SK-N-SH (cell line): ENCODE results near the gene RAB38. TPM values are rescaled to one million over a fixed set of nuclear protein-coding genes. Genes with fewer than 3 reads are reported as not detected.

Experiments
- CTCF ChIA-PET: fragments of 300-600, 350-600 bp; formaldehyde crosslinking; extraction: SDS; loops from one replicate; lab custom pipeline; 2021; lab: Yijun Ruan, JAX
- POLR2A ChIA-PET: fragments of 350-600 bp; sonication (Branson Sonifier 250); formaldehyde crosslinking; extraction: SDS; loops from one replicate; lab custom pipeline; 2020; ENCODE audit warnings: antibody characterized with exemption, inconsistent platforms; lab: Yijun Ruan, JAX
- DNase-seq: peaks from one replicate; pipeline ENCODE4 v3.0.0; 2012
- H2AFZ ChIP-seq: fragments of 200-600 bp; sonication (generic); 2 replicates; pipeline ENCODE4 v1.8.1; 2016; ENCODE audit warnings: antibody characterized with exemption, mild to moderate bottlenecking, low read depth
- H3F3A ChIP-seq: fragments of 200-600 bp; sonication (generic); replicated peaks from 2 replicates; pipeline ENCODE3; 2016; ENCODE audit warnings: antibody characterized with exemption, mild to moderate bottlenecking; ENCODE audit not compliant: insufficient read depth
- H3K27ac ChIP-seq, 2 experiments: fragments of 200-500 bp in 1 of 2; fragments of 200-600 bp in 1 of 2; sonication (Bioruptor generic) in 1 of 2; sonication (generic), shearing (Covaris generic) in 1 of 2; 2 replicates each; pipeline versions ENCODE4 v1.5.1 to v1.6.1; 2014 to 2016; ENCODE audit warnings: low read depth in 2 of 2, inconsistent platforms in 1 of 2, low read length in 1 of 2, mild to moderate bottlenecking in 1 of 2, mixed read lengths in 1 of 2
- H3K27me3 ChIP-seq: fragments of 200-600 bp; sonication (generic), shearing (Covaris generic); 2 replicates; pipeline ENCODE4 v1.6.1; 2016; ENCODE audit warnings: mixed run types; ENCODE audit not compliant: insufficient read depth
- H3K36me3 ChIP-seq, 2 experiments: fragments of 200-500 bp in 1 of 2; fragments of 200-600 bp in 1 of 2; sonication (Bioruptor generic) in 1 of 2; sonication (generic) in 1 of 2; replicated peaks in 1 of 2; 2 replicates each; pipeline versions ENCODE3 to v1.5.1; 2014 to 2016; ENCODE audit warnings: low read length in 1 of 2, mild to moderate bottlenecking in 1 of 2; ENCODE audit not compliant: insufficient read depth in 2 of 2, control insufficient read depth in 1 of 2
- H3K4me1 ChIP-seq, 2 experiments: fragments of 200-500 bp in 1 of 2; fragments of 200-600 bp in 1 of 2; sonication (Bioruptor generic) in 1 of 2; sonication (generic), shearing (Covaris generic) in 1 of 2; 2 replicates each; pipeline versions ENCODE4 v1.5.1 to v1.6.1; 2014 to 2016; ENCODE audit warnings: low read depth in 1 of 2, low read length in 1 of 2, mixed run types in 1 of 2; ENCODE audit not compliant: insufficient read depth in 2 of 2, control insufficient read depth in 1 of 2
- H3K4me2 ChIP-seq: fragments of 200-600 bp; sonication (generic), shearing (Covaris generic); 2 replicates; pipeline ENCODE4 v1.6.1; 2017; ENCODE audit warnings: mixed run types
- H3K4me3 ChIP-seq, 2 experiments: fragments of 200-500 bp in 1 of 2; fragments of 200-600 bp in 1 of 2; sonication (Bioruptor generic) in 1 of 2; sonication (generic), shearing (Covaris generic) in 1 of 2; 2 replicates each; pipeline versions ENCODE4 v1.5.1 to v1.8.1; 2014 to 2016; ENCODE audit warnings: low read depth in 2 of 2, inconsistent platforms in 1 of 2, low read length in 1 of 2, mild to moderate bottlenecking in 1 of 2, mixed read lengths in 1 of 2, moderate library complexity in 1 of 2
- H3K79me2 ChIP-seq: fragments of 200-600 bp; sonication (generic); 2 replicates; pipeline ENCODE4 v1.8.1; 2017; ENCODE audit warnings: mild to moderate bottlenecking; ENCODE audit not compliant: insufficient read depth
- H3K9ac ChIP-seq: fragments of 200-600 bp; sonication (generic); 2 replicates; pipeline ENCODE4 v1.6.1; 2017; ENCODE audit warnings: mixed run types
- H3K9me2 ChIP-seq: fragments of 200-600 bp; sonication (generic); 2 replicates; pipeline ENCODE4 v1.6.1; 2017; ENCODE audit warnings: mixed run types
- H3K9me3 ChIP-seq: fragments of 200-600 bp; sonication (generic); 2 replicates; pipeline ENCODE4 v1.6.1; 2017; ENCODE audit warnings: mixed run types, mild to moderate bottlenecking, moderate library complexity
- H4K20me1 ChIP-seq: fragments of 200-600 bp; sonication (generic); 2 replicates; pipeline ENCODE4 v1.6.1; 2017; ENCODE audit warnings: mild to moderate bottlenecking, mixed run types; ENCODE audit not compliant: insufficient read depth
- ELF1 ChIP-seq: IDR thresholded peaks from 2 replicates; pipeline ENCODE4 v1.4.0; 2012
- EP300 ChIP-seq, 2 experiments: IDR thresholded peaks; 2 replicates each; pipeline versions ENCODE4 v1.4.0 to v1.6.1; 2012; ENCODE audit warnings: borderline replicate concordance in 1 of 2, low read depth in 1 of 2, low read length in 1 of 2
- JUND ChIP-seq: IDR thresholded peaks from 2 replicates; pipeline ENCODE4 v1.4.0; 2012
- MXI1 ChIP-seq: IDR thresholded peaks from 2 replicates; pipeline ENCODE4 v1.6.1; 2012; ENCODE audit warnings: mild to moderate bottlenecking, low read depth, low read length, improper control_type of control experiment
- RAD21 ChIP-seq: IDR thresholded peaks from 2 replicates; pipeline ENCODE4 v1.6.1; 2012; ENCODE audit warnings: mild to moderate bottlenecking, low read length
- RXRA ChIP-seq: IDR thresholded peaks from 2 replicates; pipeline ENCODE4 v1.4.0; 2012; ENCODE audit warnings: low read depth, mild to moderate bottlenecking, borderline replicate concordance
- TCF12 ChIP-seq: IDR thresholded peaks from 2 replicates; pipeline ENCODE4 v1.4.0; 2012
- TEAD4 ChIP-seq: IDR thresholded peaks from 2 replicates; pipeline ENCODE4 v1.4.0; 2012; ENCODE audit warnings: mild to moderate bottlenecking, borderline replicate concordance; ENCODE audit not compliant: insufficient read depth
- YY1 ChIP-seq: IDR thresholded peaks from 2 replicates; pipeline ENCODE4 v1.4.0; 2012; ENCODE audit warnings: low read depth, mild to moderate bottlenecking
- WGBS: methylation state at CpG from one replicate; pipeline ENCODE4 v1.1.6; 2017; ENCODE audit warnings: low lambda C conversion rate; 5-methylcytosine and 5-hydroxymethylcytosine counted together
- polyA plus RNA-seq, 3 experiments: library from polyadenylated mRNA; depleted of rRNA; stranded (reverse); fragments of >200 nt; gene quantifications; 2 replicates each; pipeline ENCODE4 v1.2.3, GENCODE V29; 2012
- TF ChIP-seq, protein P1 (sequence below): IDR thresholded peaks from 2 replicates; pipeline ENCODE4 v1.4.0; 2012; ENCODE audit warnings: low read depth
- TF ChIP-seq, protein P2 (sequence below): fragments of 150-350 bp; IDR thresholded peaks from 2 replicates; pipeline ENCODE4 v1.6.1; 2017; ENCODE audit warnings: antibody characterized with exemption, low read length, low read depth, borderline replicate concordance
- TF ChIP-seq, protein P3 (sequence below): IDR thresholded peaks from 2 replicates; pipeline ENCODE4 v1.4.0; 2012; ENCODE audit warnings: low read depth, borderline replicate concordance

RAB38 gene
- polyA plus RNA-seq, 1 of the 3 experiments (the other 2 are of a cell fraction): 0.66 TPM

DNA sequence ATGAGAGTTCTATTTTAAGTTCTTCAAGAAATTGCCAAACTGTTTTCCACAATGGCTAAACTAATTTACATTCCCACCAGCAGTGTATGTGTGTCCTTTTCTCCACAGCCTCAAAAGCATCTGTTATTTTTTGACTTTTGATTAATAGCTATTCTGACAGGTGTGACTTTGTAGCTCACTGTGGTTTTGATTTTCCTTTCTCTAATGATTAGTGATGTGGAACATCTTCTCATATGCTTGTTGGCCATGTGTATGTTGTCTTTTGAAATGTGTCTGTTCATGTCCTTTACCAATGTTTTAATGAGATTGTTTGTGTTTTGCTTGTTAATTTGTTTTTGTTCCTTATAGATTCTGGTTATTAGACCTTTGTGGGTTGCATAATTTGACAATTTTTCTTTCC is 18.0 kb upstream of the RAB38 start:
- POLR2A ChIA-PET: no interaction called here

DNA sequence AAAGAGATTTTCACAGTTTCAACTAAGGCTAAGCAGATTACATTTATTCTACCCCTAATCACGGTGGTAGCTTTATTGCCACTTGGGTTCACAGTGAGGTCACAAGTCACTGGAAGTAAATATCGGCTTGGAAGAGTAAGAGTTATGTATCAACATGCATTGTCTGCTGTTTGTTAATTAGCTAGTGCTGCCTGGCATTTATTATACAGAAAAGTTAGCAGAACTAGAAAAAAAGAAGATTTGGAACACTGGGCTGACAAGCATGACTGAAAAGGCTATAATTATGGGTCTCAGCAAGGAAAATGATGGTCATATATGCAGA is 13.7 kb upstream of the RAB38 start:
- no peaks in the 10 kb centered on the region for H3K79me2 ChIP-seq
- no peaks in the 10 kb centered on the region for H3K4me1 ChIP-seq
- TF ChIP-seq TEAD4: no peak
- TF ChIP-seq EP300 (IDR thresholded peaks at IDR 0.05; ENCODE audit: borderline replicate concordance in 1 of 2, low read depth in 1 of 2, low read length in 1 of 2): no peak
- peak overlapping the region in 1 of 2 experiments; percentile 45; a peak in 1 of 4 replicates for H3K27ac ChIP-seq
- H3K9me2 ChIP-seq: no peaks in the 10 kb centered on the region
- no peaks in the 10 kb centered on the region for H3F3A ChIP-seq
- no peak overlapping the region for H2AFZ ChIP-seq
- H3K4me2 ChIP-seq: no peak overlapping the region
- ChIA-PET POLR2A (no interaction called here), CTCF (no interaction called here)
- no peaks in the 10 kb centered on the region for H3K27me3 ChIP-seq
- no peak overlapping the region for H3K9ac ChIP-seq
- H3K9me3 ChIP-seq: no peaks in the 10 kb centered on the region
- no peak overlapping the region for H3K4me3 ChIP-seq
- DNase-seq: no peak
- H3K36me3 ChIP-seq: no peaks in the 10 kb centered on the region
- H4K20me1 ChIP-seq: no peaks in the 10 kb centered on the region
- WGBS: 6% methylated on average over 2 of the region's 2 CpGs

More for the DNA sequence above, 18.0 kb upstream of the RAB38 start:
- Histone ChIP-seq H3K36me3 (no peaks in the 10 kb centered on the region), H2AFZ (no peak overlapping the region), H3K9ac (no peak overlapping the region), H4K20me1 (no peaks in the 10 kb centered on the region), H3K9me3 (0 out of 2 replicates have a peak, but pooled peaks cover 8% of the 10 kb centered on the region)
- TF ChIP-seq, protein P1, sequence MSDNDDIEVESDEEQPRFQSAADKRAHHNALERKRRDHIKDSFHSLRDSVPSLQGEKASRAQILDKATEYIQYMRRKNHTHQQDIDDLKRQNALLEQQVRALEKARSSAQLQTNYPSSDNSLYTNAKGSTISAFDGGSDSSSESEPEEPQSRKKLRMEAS: no peak
- no peak for TF ChIP-seq RXRA
- no peak for TF ChIP-seq ELF1
- TF ChIP-seq MXI1: no peak
- TF ChIP-seq, protein P2, sequence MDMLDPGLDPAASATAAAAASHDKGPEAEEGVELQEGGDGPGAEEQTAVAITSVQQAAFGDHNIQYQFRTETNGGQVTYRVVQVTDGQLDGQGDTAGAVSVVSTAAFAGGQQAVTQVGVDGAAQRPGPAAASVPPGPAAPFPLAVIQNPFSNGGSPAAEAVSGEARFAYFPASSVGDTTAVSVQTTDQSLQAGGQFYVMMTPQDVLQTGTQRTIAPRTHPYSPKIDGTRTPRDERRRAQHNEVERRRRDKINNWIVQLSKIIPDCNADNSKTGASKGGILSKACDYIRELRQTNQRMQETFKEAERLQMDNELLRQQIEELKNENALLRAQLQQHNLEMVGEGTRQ: no peak
- TF ChIP-seq TCF12: no peak
- no peak for TF ChIP-seq YY1
- TF ChIP-seq JUND: no peak
- no peak for TF ChIP-seq TEAD4
- no peak for TF ChIP-seq RAD21
- TF ChIP-seq, protein P3, sequence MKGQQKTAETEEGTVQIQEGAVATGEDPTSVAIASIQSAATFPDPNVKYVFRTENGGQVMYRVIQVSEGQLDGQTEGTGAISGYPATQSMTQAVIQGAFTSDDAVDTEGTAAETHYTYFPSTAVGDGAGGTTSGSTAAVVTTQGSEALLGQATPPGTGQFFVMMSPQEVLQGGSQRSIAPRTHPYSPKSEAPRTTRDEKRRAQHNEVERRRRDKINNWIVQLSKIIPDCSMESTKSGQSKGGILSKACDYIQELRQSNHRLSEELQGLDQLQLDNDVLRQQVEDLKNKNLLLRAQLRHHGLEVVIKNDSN: no peak
- TF ChIP-seq, all 33 proteins: peak for 0
- Histone ChIP-seq H3K27me3 (no peaks in the 10 kb centered on the region), H3K4me1 (no peaks in the 10 kb centered on the region), H3K4me2 (no peak overlapping the region), H3K4me3 (no peak overlapping the region), H3K79me2 (no peaks in the 10 kb centered on the region), H3K27ac (no peak overlapping the region), H3F3A (no peaks in the 10 kb centered on the region), H3K9me2 (no peaks in the 10 kb centered on the region)
- CTCF ChIA-PET: no interaction called here
- no peak for DNase-seq
